ENCODE results near the gene MAP4. TPM values are rescaled to one million over a fixed set of nuclear protein-coding genes. Genes with fewer than 3 reads are reported as not detected.
A peak's percentile ranks its signal among the peaks of the same experiment; 100 is the strongest.

Gene MAP4
- total and polyA plus RNA-seq, 4 donors = 110 to 467 (median 266) TPM

GRCh38 chr3:47824541-47825473 is 191.4 kb downstream of the MAP4 start:
- H3K4me3 ChIP-seq (ENCODE audit: low read length in 2 of 2) = peak overlapping the region; percentile 41 to 84

GRCh38 chr3:47817609-47818008 is 198.6 kb downstream of the MAP4 start:
- Histone ChIP-seq H3K9me3 (ENCODE audit: control insufficient read depth, low read length) (no peaks in the 10 kb centered on the region), H3K27ac (ENCODE audit: low read depth in 1 of 2, low read length in 2 of 2) (no peak overlapping the region), H3K4me1 (ENCODE audit: control insufficient read depth in 1 of 2, insufficient read depth in 2 of 2, low read length in 2 of 2) (no peaks in the 10 kb centered on the region), H3K27me3 (ENCODE audit: control insufficient read depth in 1 of 2, insufficient read depth in 2 of 2, low read length in 1 of 2) (no peaks in the 10 kb centered on the region), H3K36me3 (ENCODE audit: control insufficient read depth in 1 of 2, insufficient read depth in 2 of 2, low read length in 1 of 2) (peaks cover 4% of the 10 kb centered on the region in 2 donors), H3K4me3 (ENCODE audit: low read length in 2 of 2) (no peak overlapping the region)
- WGBS, 2 donors = 90 to 93% methylated on average over 7 of the region's 7 CpGs
- ATAC-seq (ENCODE audit: low FRiP score) = no peak
- intact Hi-C loops (cut with DNase I) = no loop called here
- DNase-seq = no peak

More at GRCh38 chr3:47824541-47825473, 191.4 kb downstream of the MAP4 start:
- Histone ChIP-seq H3K36me3 (ENCODE audit: control insufficient read depth in 1 of 2, insufficient read depth in 2 of 2, low read length in 1 of 2) (peaks cover 2% of the 10 kb centered on the region in 2 donors), H3K27ac (ENCODE audit: low read depth in 1 of 2, low read length in 2 of 2) (no peak overlapping the region), H3K9me3 (ENCODE audit: control insufficient read depth, low read length) (no peaks in the 10 kb centered on the region), H3K4me1 (ENCODE audit: control insufficient read depth in 1 of 2, insufficient read depth in 2 of 2, low read length in 2 of 2) (no peaks in the 10 kb centered on the region), H3K27me3 (ENCODE audit: control insufficient read depth in 1 of 2, insufficient read depth in 2 of 2, low read length in 1 of 2) (no peaks in the 10 kb centered on the region)
- DNase-seq (peak; percentile 84 to 92), ATAC-seq (ENCODE audit: low FRiP score) (peak; percentile 97)
- intact Hi-C loops (cut with DNase I) = loop anchor here (5.0 kb wide), 2 partner anchors 162 to 332 kb away; no protein-coding TSS in a partner anchor
- 2 to 3% methylated on average over 73 to 77 of the region's 77 CpGs for WGBS, 2 donors

- no peak overlapping the region for H3K27ac ChIP-seq (ENCODE audit: low read depth in 1 of 2, low read length in 2 of 2)
- WGBS, 2 donors = 53 to 54% methylated on average over 8 of the region's 8 CpGs
- H3K4me1 ChIP-seq (ENCODE audit: control insufficient read depth in 1 of 2, insufficient read depth in 2 of 2, low read length in 2 of 2) = no peaks in the 10 kb centered on the region
- no peak overlapping the region for H3K4me3 ChIP-seq (ENCODE audit: low read length in 2 of 2)
- intact Hi-C loops (cut with DNase I) = no loop called here
- H3K9me3 ChIP-seq (ENCODE audit: control insufficient read depth, low read length) = no peaks in the 10 kb centered on the region
- H3K36me3 ChIP-seq (ENCODE audit: control insufficient read depth in 1 of 2, insufficient read depth in 2 of 2, low read length in 1 of 2) = peaks cover 3 to 4% of the 10 kb centered on the region in 2 donors
- no peaks in the 10 kb centered on the region for H3K27me3 ChIP-seq (ENCODE audit: control insufficient read depth in 1 of 2, insufficient read depth in 2 of 2, low read length in 1 of 2)
- DNase-seq (no peak), ATAC-seq (ENCODE audit: low FRiP score) (no peak)
Observed at GRCh38 chr3:47813551-47814177, 202.6 kb downstream of the MAP4 start.

- H3K4me3 ChIP-seq (ENCODE audit: low read length in 2 of 2) = no peak overlapping the region
- ATAC-seq (ENCODE audit: low FRiP score) (no peak), DNase-seq (no peak)
- no peaks in the 10 kb centered on the region for H3K27me3 ChIP-seq (ENCODE audit: control insufficient read depth in 1 of 2, insufficient read depth in 2 of 2, low read length in 1 of 2)
- peaks cover 2% of the 10 kb centered on the region in 2 donors for H3K36me3 ChIP-seq (ENCODE audit: control insufficient read depth in 1 of 2, insufficient read depth in 2 of 2, low read length in 1 of 2)
- intact Hi-C loops (cut with DNase I) = loop anchor here in 1 of 2 donors (5.0 kb wide), 1 partner anchor 192 kb away; no protein-coding TSS in a partner anchor
- no peak overlapping the region for H3K27ac ChIP-seq (ENCODE audit: low read depth in 1 of 2, low read length in 2 of 2)
- WGBS, 2 donors = 81 to 85% methylated on average over 1 of the region's 1 CpG
- peaks cover 0 to 2% of the 10 kb centered on the region in 2 donors for H3K4me1 ChIP-seq (ENCODE audit: control insufficient read depth in 1 of 2, insufficient read depth in 2 of 2, low read length in 2 of 2)
- H3K9me3 ChIP-seq (ENCODE audit: control insufficient read depth, low read length) = no peaks in the 10 kb centered on the region
Observed at GRCh38 chr3:47804577-47804976, 211.6 kb downstream of the MAP4 start.

GRCh38 chr3:47803480-47804025 is 212.7 kb downstream of the MAP4 start:
- Histone ChIP-seq H3K9me3 (ENCODE audit: control insufficient read depth, low read length) (no peaks in the 10 kb centered on the region), H3K27ac (ENCODE audit: low read depth in 1 of 2, low read length in 2 of 2) (peak overlapping the region; percentile 1 to 96), H3K4me1 (ENCODE audit: control insufficient read depth in 1 of 2, insufficient read depth in 2 of 2, low read length in 2 of 2) (peaks cover 0 to 2% of the 10 kb centered on the region in 2 donors), H3K36me3 (ENCODE audit: control insufficient read depth in 1 of 2, insufficient read depth in 2 of 2, low read length in 1 of 2) (peaks cover 0 to 2% of the 10 kb centered on the region in 2 donors), H3K4me3 (ENCODE audit: low read length in 2 of 2) (peak overlapping the region; percentile 76 to 88), H3K27me3 (ENCODE audit: control insufficient read depth in 1 of 2, insufficient read depth in 2 of 2, low read length in 1 of 2) (no peaks in the 10 kb centered on the region)
- intact Hi-C loops (cut with DNase I) = loop anchor here in 1 of 2 donors (5.0 kb wide), 1 partner anchor 191 kb away; no protein-coding TSS in a partner anchor
- ATAC-seq (ENCODE audit: low FRiP score) = no peak
- WGBS, 2 donors = 0% methylated on average over 14 to 20 of the region's 20 CpGs
- no peak for DNase-seq

GRCh38 chr3:47802734-47803479 is 213.3 kb downstream of the MAP4 start, which contains the start of gene DHX30:
TSS of gene DHX30 (plus strand) at chr3:47803138. CDS start at chr3:47810684, 7,546 bp downstream.
- intact Hi-C loops (cut with DNase I) = loop anchor here in 1 of 2 donors (5.0 kb wide), 1 partner anchor 191 kb away; no protein-coding TSS in a partner anchor
- H3K27me3 ChIP-seq (ENCODE audit: control insufficient read depth in 1 of 2, insufficient read depth in 2 of 2, low read length in 1 of 2) = no peaks in the 10 kb centered on the region
- H3K36me3 ChIP-seq (ENCODE audit: control insufficient read depth in 1 of 2, insufficient read depth in 2 of 2, low read length in 1 of 2) = no peaks in the 10 kb centered on the region
- 0 to 1% methylated on average over 33 to 90 of the region's 90 CpGs for WGBS, 2 donors
- H3K4me1 ChIP-seq (ENCODE audit: control insufficient read depth in 1 of 2, insufficient read depth in 2 of 2, low read length in 2 of 2) = peaks cover 0 to 2% of the 10 kb centered on the region in 2 donors
- peak; percentile 93 to 96 for DNase-seq
- peak within 1 kb of the TSS; percentile 77 to 96 for H3K27ac ChIP-seq (ENCODE audit: low read depth in 1 of 2, low read length in 2 of 2)
- H3K9me3 ChIP-seq (ENCODE audit: control insufficient read depth, low read length) = no peaks in the 10 kb centered on the region
- ATAC-seq (ENCODE audit: low FRiP score) = peak; percentile 96
- peak within 1 kb of the TSS; percentile 76 to 88 for H3K4me3 ChIP-seq (ENCODE audit: low read length in 2 of 2)
